ENCODE data around the gene PREX1.

- TF ChIP-seq CTCF (IDR thresholded peaks at IDR 0.05) (no peak), TCF7L2 (IDR thresholded peaks at IDR 0.05; ENCODE audit: low read depth, low read length) (no peak), POLR2AphosphoS5 (IDR thresholded peaks at IDR 0.05; ENCODE audit: low read depth, low read length) (no peak), REST (IDR thresholded peaks at IDR 0.05; ENCODE audit: insufficient read depth in 1 of 2, low read depth in 2 of 2, low read length in 1 of 2) (no peak)
Measured at GRCh38 chr20:48765359-48765758, 62.4 kb downstream of the PREX1 start.

All from Panc1 (cell line).